Mucosa of stomach (tissue), 1 donor: ENCODE measurements around the gene FMNL2.

Experiments
- H3K27me3 ChIP-seq: one replicate; pipeline ENCODE4 v1.7.0; 2013; ENCODE audit warnings: mild to moderate bottlenecking, low read length; ENCODE audit not compliant: control insufficient read depth, insufficient read depth
- H3K36me3 ChIP-seq: one replicate; pipeline ENCODE4 v1.7.0; 2013; ENCODE audit warnings: low read length; ENCODE audit not compliant: control insufficient read depth, insufficient read depth
- H3K4me1 ChIP-seq: one replicate; pipeline ENCODE4 v1.7.0; 2013; ENCODE audit warnings: mild to moderate bottlenecking, low read length; ENCODE audit not compliant: control insufficient read depth, insufficient read depth
- H3K4me3 ChIP-seq: one replicate; pipeline ENCODE4 v1.7.0; 2013; ENCODE audit warnings: low read length
- H3K9ac ChIP-seq: one replicate; pipeline ENCODE4 v1.7.0; 2013; ENCODE audit warnings: mild to moderate bottlenecking, low read length, moderate library complexity
- H3K9me3 ChIP-seq: one replicate; pipeline ENCODE4 v1.7.0; 2013; ENCODE audit warnings: mild to moderate bottlenecking, low read length, moderate library complexity; ENCODE audit not compliant: control insufficient read depth
- donor health status: Pancreatic carcinoma.

FMNL2 gene

GRCh38 chr2:152571048-152571766 lies 236.2 kb downstream of the FMNL2 start:
- Histone ChIP-seq H3K9me3 (no peaks in the 10 kb centered on the region), H3K4me1 (peaks cover 3% of the 10 kb centered on the region), H3K27me3 (no peaks in the 10 kb centered on the region), H3K4me3 (no peak overlapping the region), H3K36me3 (no peaks in the 10 kb centered on the region), H3K9ac (no peak overlapping the region)

- Histone ChIP-seq H3K4me1 (peaks cover 3% of the 10 kb centered on the region), H3K9me3 (no peaks in the 10 kb centered on the region), H3K9ac (no peak overlapping the region)
These were observed 237.1 kb downstream of the FMNL2 start for GRCh38 chr2:152572031-152572430.

GRCh38 chr2:152573168-152573567 lies 238.2 kb downstream of the FMNL2 start:
- H3K9ac ChIP-seq, result no peak overlapping the region
- H3K4me1 ChIP-seq, result peaks cover 3% of the 10 kb centered on the region
- no peak overlapping the region for H3K4me3 ChIP-seq
- no peaks in the 10 kb centered on the region for H3K9me3 ChIP-seq
- no peaks in the 10 kb centered on the region for H3K27me3 ChIP-seq
- H3K36me3 ChIP-seq, result no peaks in the 10 kb centered on the region

More at GRCh38 chr2:152572031-152572430, 237.1 kb downstream of the FMNL2 start:
- Histone ChIP-seq H3K27me3 (no peaks in the 10 kb centered on the region), H3K36me3 (no peaks in the 10 kb centered on the region), H3K4me3 (no peak overlapping the region)

- H3K4me1 ChIP-seq, result no peaks in the 10 kb centered on the region
- no peaks in the 10 kb centered on the region for H3K36me3 ChIP-seq
- no peak overlapping the region for H3K9ac ChIP-seq
- no peaks in the 10 kb centered on the region for H3K27me3 ChIP-seq
- no peak overlapping the region for H3K4me3 ChIP-seq
- H3K9me3 ChIP-seq, result no peaks in the 10 kb centered on the region
These were observed 242.6 kb downstream of the FMNL2 start for GRCh38 chr2:152577579-152577978.

GRCh38 chr2:152578573-152578972 lies 243.6 kb downstream of the FMNL2 start:
- Histone ChIP-seq H3K4me1 (peaks cover 3% of the 10 kb centered on the region), H3K9me3 (no peaks in the 10 kb centered on the region), H3K4me3 (no peak overlapping the region), H3K9ac (no peak overlapping the region), H3K36me3 (no peaks in the 10 kb centered on the region), H3K27me3 (no peaks in the 10 kb centered on the region)

- no peak overlapping the region for H3K4me3 ChIP-seq
- no peak overlapping the region for H3K9ac ChIP-seq
- H3K27me3 ChIP-seq, result no peaks in the 10 kb centered on the region
- no peaks in the 10 kb centered on the region for H3K9me3 ChIP-seq
- peaks cover 8% of the 10 kb centered on the region for H3K4me1 ChIP-seq
- no peaks in the 10 kb centered on the region for H3K36me3 ChIP-seq
These were observed 245.7 kb downstream of the FMNL2 start for GRCh38 chr2:152580714-152581113.

GRCh38 chr2:152581360-152581759 lies 246.4 kb downstream of the FMNL2 start:
- H3K4me1 ChIP-seq, result peaks cover 8% of the 10 kb centered on the region

GRCh38 chr2:152582081-152582480 lies 247.1 kb downstream of the FMNL2 start:
- Histone ChIP-seq H3K36me3 (no peaks in the 10 kb centered on the region), H3K4me1 (peaks cover 8% of the 10 kb centered on the region), H3K27me3 (no peaks in the 10 kb centered on the region), H3K9me3 (no peaks in the 10 kb centered on the region), H3K9ac (no peak overlapping the region), H3K4me3 (no peak overlapping the region)

More at GRCh38 chr2:152581360-152581759, 246.4 kb downstream of the FMNL2 start:
- no peaks in the 10 kb centered on the region for H3K9me3 ChIP-seq
- H3K36me3 ChIP-seq, result no peaks in the 10 kb centered on the region
- H3K4me3 ChIP-seq, result no peak overlapping the region
- H3K27me3 ChIP-seq, result no peaks in the 10 kb centered on the region
- H3K9ac ChIP-seq, result no peak overlapping the region

- no peaks in the 10 kb centered on the region for H3K9me3 ChIP-seq
- H3K27me3 ChIP-seq, result no peaks in the 10 kb centered on the region
- no peak overlapping the region for H3K9ac ChIP-seq
- no peaks in the 10 kb centered on the region for H3K36me3 ChIP-seq
- peaks cover 16% of the 10 kb centered on the region for H3K4me1 ChIP-seq
- H3K4me3 ChIP-seq, result no peak overlapping the region
These were observed 248.7 kb downstream of the FMNL2 start for GRCh38 chr2:152583512-152584229.

GRCh38 chr2:152584301-152584700 lies 249.3 kb downstream of the FMNL2 start:
- Histone ChIP-seq H3K27me3 (no peaks in the 10 kb centered on the region), H3K36me3 (no peaks in the 10 kb centered on the region), H3K9ac (no peak overlapping the region), H3K4me3 (no peak overlapping the region), H3K4me1 (peaks cover 16% of the 10 kb centered on the region), H3K9me3 (no peaks in the 10 kb centered on the region)

GRCh38 chr2:152585830-152586484 lies 251.0 kb downstream of the FMNL2 start:
- Histone ChIP-seq H3K27me3 (no peaks in the 10 kb centered on the region), H3K9me3 (no peaks in the 10 kb centered on the region), H3K4me1 (peaks cover 16% of the 10 kb centered on the region), H3K9ac (no peak overlapping the region), H3K36me3 (no peaks in the 10 kb centered on the region), H3K4me3 (no peak overlapping the region)
